HEK293 (cell line): Measurements from ENCODE around the gene TPH2.

Experiments used
- CTCF ChIA-PET: fragments of 350-600 bp; formaldehyde crosslinking; extraction: SDS; loops from one replicate; lab custom pipeline; 2021; ENCODE audit warnings: antibody characterized with exemption; lab: Yijun Ruan, JAX
- POLR2A ChIA-PET: fragments of 300-600 bp; formaldehyde crosslinking; extraction: SDS; loops from one replicate; lab custom pipeline; 2020; ENCODE audit warnings: antibody characterized with exemption, inconsistent platforms; lab: Yijun Ruan, JAX
- H3K27ac ChIP-seq: fragments of 200-500 bp; sonication (Bioruptor generic); 2 replicates; pipeline ENCODE4 v1.5.1; 2014; ENCODE audit warnings: low read depth, low read length, control low read depth, inconsistent platforms; ENCODE audit errors: extremely low read depth
- H3K36me3 ChIP-seq, 2 experiments: fragments of 200-500 bp in 1 of 2; sonication (Bioruptor generic) in 1 of 2; 1 replicate in 1 of 2; 2 replicates in 1 of 2; pipeline ENCODE4 v1.5.1; 2014 to 2017; ENCODE audit warnings: inconsistent platforms in 2 of 2, low read length in 2 of 2; ENCODE audit not compliant: control insufficient read depth in 2 of 2, insufficient read depth in 1 of 2
- H3K4me1 ChIP-seq: fragments of 200-500 bp; sonication (Bioruptor generic); 2 replicates; pipeline ENCODE4 v1.5.1; 2014; ENCODE audit warnings: mild to moderate bottlenecking, low read length, inconsistent platforms; ENCODE audit not compliant: control insufficient read depth, insufficient read depth
- H3K4me3 ChIP-seq: 2 replicates; pipeline ENCODE4 v1.5.1; 2011; ENCODE audit warnings: low read depth, mild to moderate bottlenecking, control low read depth, low read length, moderate library complexity
- H3K9me3 ChIP-seq: fragments of 200-500 bp; sonication (Bioruptor generic); 2 replicates; pipeline ENCODE4 v1.5.1; 2014; ENCODE audit warnings: low read depth, low read length, inconsistent platforms; ENCODE audit not compliant: control insufficient read depth, insufficient read depth
- CTCF ChIP-seq: fragments of 450-650 bp; formaldehyde crosslinking; IDR thresholded peaks from 2 replicates; pipeline ENCODE4 v1.5.1; 2016; ENCODE audit warnings: missing biosample characterization, missing genetic modification characterization
- EGR2 ChIP-seq: fragments of 450-650 bp; formaldehyde crosslinking; IDR thresholded peaks from 2 replicates; pipeline ENCODE4 v1.5.1; 2016; ENCODE audit warnings: low read depth, missing biosample characterization, missing genetic modification characterization
- GLI2 ChIP-seq: fragments of 450-650 bp; formaldehyde crosslinking; IDR thresholded peaks from 2 replicates; pipeline ENCODE4; 2017; ENCODE audit warnings: missing biosample characterization, missing genetic modification characterization, low read depth, borderline replicate concordance
- HOXC10 ChIP-seq: sonication (generic); formaldehyde crosslinking; IDR thresholded peaks from 2 replicates; pipeline ENCODE4 v1.8.1; 2023; ENCODE audit warnings: mild to moderate bottlenecking, missing genetic modification reagents
- KLF1 ChIP-seq: fragments of 450-650 bp; formaldehyde crosslinking; IDR thresholded peaks from 2 replicates; pipeline ENCODE4 v1.5.1; 2016; ENCODE audit warnings: missing biosample characterization, missing genetic modification characterization
- KLF17 ChIP-seq: fragments of 450-650 bp; formaldehyde crosslinking; IDR thresholded peaks from 2 replicates; pipeline ENCODE4 v1.5.1; 2016; ENCODE audit warnings: missing biosample characterization, missing genetic modification characterization
- KLF9 ChIP-seq: fragments of 450-650 bp; formaldehyde crosslinking; IDR thresholded peaks from 2 replicates; pipeline ENCODE4 v1.5.1; 2016; ENCODE audit warnings: missing biosample characterization, missing genetic modification characterization, low read depth
- REPIN1 ChIP-seq: fragments of 450-650 bp; formaldehyde crosslinking; IDR thresholded peaks from 2 replicates; pipeline ENCODE4 v1.5.1; 2017; ENCODE audit warnings: missing biosample characterization, missing genetic modification characterization, low read depth
- TRIM28 ChIP-seq: IDR thresholded peaks from 2 replicates; pipeline ENCODE4 v1.6.1; 2011; ENCODE audit warnings: low read length, control low read depth, borderline replicate concordance
- WT1 ChIP-seq: fragments of 450-650 bp; formaldehyde crosslinking; IDR thresholded peaks from 2 replicates; pipeline ENCODE4 v1.5.1; 2016; ENCODE audit warnings: missing biosample characterization, missing genetic modification characterization
- ZEB2 ChIP-seq: fragments of 450-650 bp; formaldehyde crosslinking; IDR thresholded peaks from 2 replicates; pipeline ENCODE4 v1.5.1; 2016; ENCODE audit warnings: missing biosample characterization, missing genetic modification characterization
- ZNF155 ChIP-seq: fragments of 450-650 bp; formaldehyde crosslinking; IDR thresholded peaks from 2 replicates; pipeline ENCODE4 v1.5.1; 2016; ENCODE audit warnings: missing biosample characterization, missing genetic modification characterization
- ZNF184 ChIP-seq: fragments of 450-650 bp; IDR thresholded peaks from 2 replicates; pipeline ENCODE4 v1.5.1; 2018; ENCODE audit warnings: missing biosample characterization, mild to moderate bottlenecking, missing genetic modification characterization
- ZNF2 ChIP-seq: fragments of 450-650 bp; formaldehyde crosslinking; IDR thresholded peaks from 2 replicates; pipeline ENCODE4 v1.5.1; 2016; ENCODE audit warnings: missing biosample characterization, missing genetic modification characterization
- ZNF274 ChIP-seq, 2 experiments: fragments of 200-500 bp in 1 of 2; fragments of 450-650 bp in 1 of 2; sonication (Bioruptor generic) in 1 of 2; formaldehyde crosslinking in 1 of 2; IDR thresholded peaks; 2 replicates each; pipeline versions ENCODE4 v1.5.1 to v1.6.1; 2014 to 2016; ENCODE audit warnings: borderline replicate concordance in 1 of 2, inconsistent platforms in 1 of 2, low read length in 1 of 2, missing biosample characterization in 1 of 2, missing genetic modification characterization in 1 of 2
- ZNF280D ChIP-seq: fragments of 450-650 bp; formaldehyde crosslinking; IDR thresholded peaks from 2 replicates; pipeline ENCODE4 v1.5.1; 2016; ENCODE audit warnings: missing biosample characterization, missing genetic modification characterization
- ZNF398 ChIP-seq: fragments of 450-650 bp; formaldehyde crosslinking; IDR thresholded peaks from 2 replicates; pipeline ENCODE4 v1.5.1; 2017; ENCODE audit warnings: missing biosample characterization, missing genetic modification characterization
- ZNF449 ChIP-seq: fragments of 450-650 bp; formaldehyde crosslinking; IDR thresholded peaks from 2 replicates; pipeline ENCODE4 v1.5.1; 2017; ENCODE audit warnings: missing biosample characterization, mild to moderate bottlenecking, missing genetic modification characterization, moderate library complexity
- ZNF514 ChIP-seq: fragments of 450-650 bp; formaldehyde crosslinking; IDR thresholded peaks from 2 replicates; pipeline ENCODE4 v1.5.1; 2016; ENCODE audit warnings: missing biosample characterization, missing genetic modification characterization
- ZNF549 ChIP-seq: fragments of 450-650 bp; IDR thresholded peaks from 2 replicates; pipeline ENCODE4 v1.5.1; 2018; ENCODE audit warnings: missing biosample characterization, missing genetic modification characterization, mild to moderate bottlenecking, inconsistent platforms, moderate library complexity
- ZNF624 ChIP-seq: fragments of 450-650 bp; formaldehyde crosslinking; IDR thresholded peaks from 2 replicates; pipeline ENCODE4 v1.5.1; 2017; ENCODE audit warnings: missing biosample characterization, missing genetic modification characterization
- ZNF626 ChIP-seq: fragments of 450-650 bp; sonication (Bioruptor Pico); formaldehyde crosslinking; IDR thresholded peaks from 2 replicates; pipeline ENCODE4 v1.5.1; 2018; ENCODE audit warnings: missing biosample characterization, missing genetic modification characterization, inconsistent platforms
- ZNF660 ChIP-seq: fragments of 450-650 bp; IDR thresholded peaks from 2 replicates; pipeline ENCODE4 v1.5.1; 2018; ENCODE audit warnings: missing biosample characterization, mild to moderate bottlenecking, missing genetic modification characterization
- ZNF670 ChIP-seq: fragments of 450-650 bp; formaldehyde crosslinking; IDR thresholded peaks from 2 replicates; pipeline ENCODE4 v1.5.1; 2016; ENCODE audit warnings: missing biosample characterization, missing genetic modification characterization, low read depth
- ZNF677 ChIP-seq: fragments of 450-650 bp; IDR thresholded peaks from 2 replicates; pipeline ENCODE4 v1.5.0; 2018; ENCODE audit warnings: missing biosample characterization, mild to moderate bottlenecking, missing genetic modification characterization, moderate library complexity
- ZNF792 ChIP-seq: fragments of 450-650 bp; formaldehyde crosslinking; IDR thresholded peaks from 2 replicates; pipeline ENCODE4 v1.5.1; 2016; ENCODE audit warnings: missing biosample characterization, missing genetic modification characterization
- ZXDB ChIP-seq: fragments of 450-650 bp; formaldehyde crosslinking; IDR thresholded peaks from 2 replicates; pipeline ENCODE4 v1.5.1; 2016; ENCODE audit warnings: missing biosample characterization, missing genetic modification characterization

TPH2 gene

GRCh38 chr12:71938728-71939385, at the start of gene TPH2:
TSS of gene TPH2 (plus strand) at chr12:71938845. CDS start at chr12:71938987, 142 bp downstream.
- H3K4me1 ChIP-seq = no peaks in the 10 kb centered on the region
- no peak within 1 kb of the TSS for H3K27ac ChIP-seq
- H3K4me3 ChIP-seq = no peak within 1 kb of the TSS
- no peaks in the 10 kb centered on the region for H3K9me3 ChIP-seq
- ChIA-PET CTCF (interaction anchor here (0.7 to 4.4 kb wide), 10 partner anchors 9 to 948 kb away, joined by 3 to 23 read pairs (median 3); no protein-coding TSS in a partner anchor), POLR2A (no interaction called here)
- H3K36me3 ChIP-seq = no peaks in the 10 kb centered on the region
- TF ChIP-seq ZNF184 (tag by site-specific recombination) = no peak
- TF ChIP-seq ZNF280D (tag by site-specific recombination) = no peak
- no peak for TF ChIP-seq GLI2 (tag by site-specific recombination)
- TF ChIP-seq ZXDB = no peak
- no peak for TF ChIP-seq ZNF155
- TF ChIP-seq ZNF677 (tag by site-specific recombination) = no peak
- TF ChIP-seq ZNF514 (tag by site-specific recombination) = no peak
- TF ChIP-seq REPIN1 (tag by site-specific recombination) = no peak
- peak; percentile 94 for TF ChIP-seq KLF9 (tag by site-specific recombination)
- TF ChIP-seq KLF17 (tag by site-specific recombination) = 0 out of 2 replicates have a peak, but pooled peaks have one; percentile 33
- no peak for TF ChIP-seq TRIM28
- TF ChIP-seq CTCF (tag by site-specific recombination) = peak; percentile 64
- TF ChIP-seq HOXC10 (CRISPR knock-in tag) = no peak
- no peak for TF ChIP-seq ZNF549 (tag by site-specific recombination)
- TF ChIP-seq EGR2 (tag by site-specific recombination) = no peak
- 0 out of 2 replicates have a peak, but pooled peaks have one; percentile 20 for TF ChIP-seq ZEB2
- no peak for TF ChIP-seq ZNF274 (IDR thresholded peaks at IDR 0.05; ENCODE audit: low read length)
- no peak for TF ChIP-seq ZNF274 (tag by site-specific recombination; IDR thresholded peaks at IDR 0.05; ENCODE audit: borderline replicate concordance)
- TF ChIP-seq ZNF626 = no peak
- 0 out of 2 replicates have a peak, but pooled peaks have one; percentile 45 for TF ChIP-seq ZNF2 (tag by site-specific recombination)
- TF ChIP-seq KLF1 (tag by site-specific recombination) = peak; percentile 36; the same call in 1 of the 2 replicates
- no peak for TF ChIP-seq ZNF624 (tag by site-specific recombination)
- no peak for TF ChIP-seq ZNF792
- no peak for TF ChIP-seq ZNF398 (tag by site-specific recombination)
- TF ChIP-seq ZNF670 (tag by site-specific recombination) = no peak
- TF ChIP-seq WT1 (tag by site-specific recombination) = peak; percentile 32; the same call in 1 of the 2 replicates
- TF ChIP-seq ZNF449 (tag by site-specific recombination) = no peak
- TF ChIP-seq ZNF660 (tag by site-specific recombination) = peak; percentile 73; the same call in 1 of the 2 replicates
